CD14-positive monocyte (primary cell): ENCODE data around the gene PSMB2. TPM values are rescaled to one million over a fixed set of nuclear protein-coding genes. Genes with fewer than 3 reads are reported as not detected.
A peak's percentile ranks its signal among the peaks of the same experiment; 100 is the strongest.

ENCODE experiments used
- DNase-seq, 3 donors: peaks; one replicate each; pipeline ENCODE4 v3.0.0-alpha.2; 2011 to 2022
- H2AFZ ChIP-seq: 2 replicates; pipeline ENCODE4 v1.6.0; 2012; ENCODE audit warnings: mild to moderate bottlenecking, low read depth, low read length, inconsistent platforms; ENCODE audit not compliant: insufficient read depth, poor library complexity, severe bottlenecking
- H3K27ac ChIP-seq, 2 donors: 1 replicate in 1 of 2; 2 replicates in 1 of 2; pipeline ENCODE4 v1.5.1; 2012 to 2013; ENCODE audit warnings: low read length in 2 of 2, control low read depth in 1 of 2, inconsistent platforms in 1 of 2, low read depth in 1 of 2, mild to moderate bottlenecking in 1 of 2
- H3K27me3 ChIP-seq, 2 donors: one replicate each; pipeline versions ENCODE4 v1.6.0 to v1.6.1; 2011 to 2013; ENCODE audit warnings: low read length in 2 of 2; ENCODE audit not compliant: control insufficient read depth in 2 of 2, insufficient read depth in 2 of 2
- H3K36me3 ChIP-seq, 2 donors: replicated peaks in 1 of 2; 1 replicate in 1 of 2; 2 replicates in 1 of 2; pipeline versions ENCODE4 v1.5.1 to v1.6.1; 2012 to 2013; ENCODE audit warnings: low read length in 2 of 2, control low read depth in 1 of 2, inconsistent platforms in 1 of 2, mild to moderate bottlenecking in 1 of 2; ENCODE audit not compliant: insufficient read depth in 2 of 2, control insufficient read depth in 1 of 2
- H3K4me1 ChIP-seq, 2 donors: 1 replicate in 1 of 2; 2 replicates in 1 of 2; pipeline versions ENCODE4 v1.5.1 to v1.6.1; 2012 to 2013; ENCODE audit warnings: low read length in 2 of 2, control low read depth in 1 of 2, inconsistent platforms in 1 of 2, mild to moderate bottlenecking in 1 of 2, moderate library complexity in 1 of 2; ENCODE audit not compliant: insufficient read depth in 2 of 2, control insufficient read depth in 1 of 2
- H3K4me2 ChIP-seq: replicated peaks from 2 replicates; pipeline ENCODE3; 2012; ENCODE audit warnings: low read length, moderate library complexity, mild to moderate bottlenecking; ENCODE audit not compliant: poor library complexity, severe bottlenecking; ENCODE audit errors: extremely low read depth
- H3K4me3 ChIP-seq, 3 experiments: fragments of 200-600 bp in 1 of 3; sonication (generic) in 1 of 3; replicated peaks in 1 of 3; 1 replicate in 2 of 3; 2 replicates in 1 of 3; pipeline ENCODE4 v1.5.1; 2011 to 2013; ENCODE audit warnings: low read length in 3 of 3, mild to moderate bottlenecking in 3 of 3, control low read depth in 2 of 3, low read depth in 2 of 3, inconsistent platforms in 1 of 3, moderate library complexity in 1 of 3
- H3K79me2 ChIP-seq: 2 replicates; pipeline ENCODE4 v1.6.0; 2012; ENCODE audit warnings: mild to moderate bottlenecking, control low read depth, inconsistent platforms, low read length, moderate library complexity; ENCODE audit not compliant: insufficient read depth
- H3K9ac ChIP-seq: 2 replicates; pipeline ENCODE4 v1.6.0; 2017; ENCODE audit warnings: low read length, mild to moderate bottlenecking; ENCODE audit not compliant: insufficient read depth, poor library complexity, severe bottlenecking
- H3K9me3 ChIP-seq, 2 donors: replicated peaks in 1 of 2; 1 replicate in 1 of 2; 2 replicates in 1 of 2; pipeline versions ENCODE4 v1.5.1 to v1.6.1; 2012 to 2013; ENCODE audit warnings: low read length in 2 of 2, control low read depth in 1 of 2; ENCODE audit not compliant: control insufficient read depth in 1 of 2, insufficient read depth in 1 of 2
- H4K20me1 ChIP-seq: 2 replicates; pipeline ENCODE4 v1.6.0; 2012; ENCODE audit warnings: mild to moderate bottlenecking, low read length, control low read depth, moderate library complexity; ENCODE audit not compliant: insufficient read depth
- H3K27ac Mint-ChIP-seq, 7 donors: one replicate each; pipeline ENCODE4 v1.8.0; 2020; ENCODE audit warnings: mild to moderate bottlenecking in 7 of 7, mixed read lengths in 7 of 7, moderate library complexity in 6 of 7, inconsistent platforms in 2 of 7
- H3K27me3 Mint-ChIP-seq, 3 donors: one replicate each; pipeline ENCODE4 v1.8.0; 2021 to 2022; ENCODE audit warnings: low read depth in 3 of 3, mild to moderate bottlenecking in 3 of 3, mixed read lengths in 3 of 3, moderate library complexity in 3 of 3, inconsistent platforms in 1 of 3
- H3K36me3 Mint-ChIP-seq, 2 donors: one replicate each; pipeline ENCODE4 v1.8.0; 2020; ENCODE audit warnings: mixed read lengths in 2 of 2, inconsistent platforms in 1 of 2, mild to moderate bottlenecking in 1 of 2
- H3K4me1 Mint-ChIP-seq: one replicate; pipeline ENCODE4 v1.8.0; 2020; ENCODE audit warnings: mild to moderate bottlenecking, mixed read lengths
- H3K4me3 Mint-ChIP-seq, 2 donors: one replicate each; pipeline ENCODE4 v1.8.0; 2020; ENCODE audit warnings: mild to moderate bottlenecking in 2 of 2, mixed read lengths in 2 of 2, moderate library complexity in 1 of 2
- H3K9me3 Mint-ChIP-seq, 7 donors: one replicate each; pipeline ENCODE4 v1.8.0; 2020 to 2022; ENCODE audit warnings: mixed read lengths in 7 of 7, mild to moderate bottlenecking in 6 of 7, moderate library complexity in 6 of 7, inconsistent platforms in 2 of 7
- WGBS: methylation state at CpG from one replicate; pipeline ENCODE4 v1.1.5; 2013; ENCODE audit warnings: missing lambda C conversion rate; ENCODE audit not compliant: insufficient coverage; 5-methylcytosine and 5-hydroxymethylcytosine counted together
- intact Hi-C, 2 donors: fragments of 100-400 bp; cut with micrococcal nuclease; formaldehyde crosslinking; loops; one replicate each; pipeline versions ENCODE4 v1.15.0 to v1.15.1; 2023
- polyA plus RNA-seq, 3 donors: library from polyadenylated mRNA; depleted of rRNA in 1 of 3; unstranded in 2 of 3; stranded (reverse) in 1 of 3; fragments of 300-500 nt in 2 of 3; fragments of >200 nt in 1 of 3; fragmentation: Illumina TruSeq in 2 of 3; gene quantifications; 1 replicate in 2 of 3; 2 replicates in 1 of 3; pipeline ENCODE4 v1.2.3, GENCODE V29; 2012 to 2021
- TF ChIP-seq, protein P1 (sequence below): fragments of 200-600 bp; IDR thresholded peaks from one replicate; pipeline ENCODE4 v1.8.0; 2022; ENCODE audit warnings: antibody characterized with exemption, mild to moderate bottlenecking

The PSMB2 gene
- polyA plus RNA-seq, 3 donors: 27.9 to 84.1 (median 78.6) TPM

DNA sequence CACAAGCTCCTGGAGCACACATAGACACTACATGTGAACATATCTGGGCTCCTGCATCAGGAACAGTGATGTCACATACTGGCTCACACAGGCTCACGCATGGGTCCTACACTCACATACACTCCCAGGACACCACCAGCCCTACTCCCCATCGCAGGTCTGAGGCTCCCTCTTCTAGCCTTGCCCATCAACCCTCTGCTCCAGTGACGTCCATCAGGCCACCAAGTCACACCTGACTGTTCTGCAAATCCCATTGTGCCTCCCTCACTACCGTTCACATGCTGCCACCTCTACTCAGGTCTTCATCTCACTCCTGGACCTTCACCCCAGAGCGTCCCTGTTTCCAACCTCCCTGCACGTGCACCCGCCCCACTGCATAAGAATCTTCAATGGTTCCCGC lies 50.1 kb downstream of the PSMB2 start:
- Histone ChIP-seq H3K36me3 (peaks cover 12 to 29% of the 10 kb centered on the region in 2 donors), H3K9ac (no peak overlapping the region)

DNA sequence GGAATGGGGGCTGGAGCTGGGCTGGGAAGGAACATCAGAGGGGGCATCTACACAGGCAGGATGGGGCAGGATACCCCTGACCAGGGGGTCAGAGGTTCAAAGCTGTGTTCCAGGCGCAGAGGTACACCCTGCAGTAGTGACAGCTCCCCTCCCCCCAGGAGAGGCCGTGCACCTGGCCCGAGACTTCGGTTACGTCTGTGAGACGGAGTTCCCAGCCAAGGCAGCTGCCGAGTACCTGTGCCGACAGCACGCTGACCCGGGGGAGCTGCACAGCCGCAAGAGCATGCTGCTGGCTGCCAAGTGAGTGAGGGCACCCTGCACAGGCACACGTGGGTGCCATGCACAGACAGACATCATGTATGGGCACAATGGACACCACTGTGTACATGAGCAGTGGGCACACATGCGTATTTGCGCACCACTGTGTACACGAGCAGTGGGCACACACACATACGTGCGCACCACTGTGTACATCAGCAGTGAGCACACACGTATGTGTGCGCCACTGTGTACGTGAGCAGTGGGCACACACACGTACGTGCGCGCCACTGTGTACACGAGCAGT lies 50.8 kb downstream of the PSMB2 start:
- intact Hi-C loops: no loop called here
- Histone ChIP-seq H3K9me3 (no peaks in the 10 kb centered on the region), H3K4me2 (no peak overlapping the region), H2AFZ (no peak overlapping the region), H3K4me3 (no peak overlapping the region), H3K27ac (no peak overlapping the region), H3K79me2 (no peaks in the 10 kb centered on the region), H4K20me1 (no peaks in the 10 kb centered on the region), H3K27me3 (no peaks in the 10 kb centered on the region), H3K9ac (no peak overlapping the region), H3K36me3 (peaks cover 12 to 25% of the 10 kb centered on the region in 2 donors), H3K4me1 (no peaks in the 10 kb centered on the region)
- Mint-ChIP-seq H3K9me3 (peaks cover 0 to 2% (median 0%) of the 10 kb centered on the region in 7 donors), H3K4me3 (no peak overlapping the region), H3K36me3 (peaks cover 21 to 29% of the 10 kb centered on the region in 2 donors), H3K27me3 (peaks cover 0 to 2% (median 0%) of the 10 kb centered on the region in 3 donors), H3K27ac (no peak overlapping the region), H3K4me1 (peaks cover 8% of the 10 kb centered on the region)
- DNase-seq: no peak
- 96% methylated on average over 25 of the region's 25 CpGs for WGBS
- TF ChIP-seq, protein P1, sequence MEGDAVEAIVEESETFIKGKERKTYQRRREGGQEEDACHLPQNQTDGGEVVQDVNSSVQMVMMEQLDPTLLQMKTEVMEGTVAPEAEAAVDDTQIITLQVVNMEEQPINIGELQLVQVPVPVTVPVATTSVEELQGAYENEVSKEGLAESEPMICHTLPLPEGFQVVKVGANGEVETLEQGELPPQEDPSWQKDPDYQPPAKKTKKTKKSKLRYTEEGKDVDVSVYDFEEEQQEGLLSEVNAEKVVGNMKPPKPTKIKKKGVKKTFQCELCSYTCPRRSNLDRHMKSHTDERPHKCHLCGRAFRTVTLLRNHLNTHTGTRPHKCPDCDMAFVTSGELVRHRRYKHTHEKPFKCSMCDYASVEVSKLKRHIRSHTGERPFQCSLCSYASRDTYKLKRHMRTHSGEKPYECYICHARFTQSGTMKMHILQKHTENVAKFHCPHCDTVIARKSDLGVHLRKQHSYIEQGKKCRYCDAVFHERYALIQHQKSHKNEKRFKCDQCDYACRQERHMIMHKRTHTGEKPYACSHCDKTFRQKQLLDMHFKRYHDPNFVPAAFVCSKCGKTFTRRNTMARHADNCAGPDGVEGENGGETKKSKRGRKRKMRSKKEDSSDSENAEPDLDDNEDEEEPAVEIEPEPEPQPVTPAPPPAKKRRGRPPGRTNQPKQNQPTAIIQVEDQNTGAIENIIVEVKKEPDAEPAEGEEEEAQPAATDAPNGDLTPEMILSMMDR: no peak

More for the DNA sequence above, 50.1 kb downstream of the PSMB2 start:
- Histone ChIP-seq H4K20me1 (no peaks in the 10 kb centered on the region), H2AFZ (no peak overlapping the region), H3K4me3 (no peak overlapping the region), H3K27ac (no peak overlapping the region), H3K79me2 (no peaks in the 10 kb centered on the region), H3K9me3 (no peaks in the 10 kb centered on the region), H3K4me1 (no peaks in the 10 kb centered on the region), H3K4me2 (no peak overlapping the region), H3K27me3 (no peaks in the 10 kb centered on the region)
- TF ChIP-seq, protein P1: no peak
- peak overlapping the region in 2 of 7 donors; percentile 21 to 25 for H3K27ac Mint-ChIP-seq
- intact Hi-C loops: no loop called here
- no peak for DNase-seq
- peaks cover 0 to 2% (median 0%) of the 10 kb centered on the region in 3 donors for H3K27me3 Mint-ChIP-seq
- H3K9me3 Mint-ChIP-seq: peaks cover 0 to 2% (median 0%) of the 10 kb centered on the region in 7 donors
- H3K4me3 Mint-ChIP-seq: no peak overlapping the region
- peaks cover 26 to 35% of the 10 kb centered on the region in 2 donors for H3K36me3 Mint-ChIP-seq
- H3K4me1 Mint-ChIP-seq: peaks cover 8% of the 10 kb centered on the region
- WGBS: 100% methylated on average over 7 of the region's 8 CpGs
